GM23248 (cell line): Measurements from ENCODE around the gene LMF1.

ENCODE experiments used
- EZH2 ChIP-seq: fragments of 200-600 bp; sonication (generic); IDR thresholded peaks from 2 replicates; pipeline ENCODE4 v1.6.1; 2018; ENCODE audit warnings: antibody characterized with exemption, mild to moderate bottlenecking; ENCODE audit not compliant: insufficient read depth, poor library complexity, severe bottlenecking
- EZH2phosphoT487 ChIP-seq: fragments of 200-600 bp; sonication (generic); IDR thresholded peaks from 2 replicates; pipeline ENCODE4 v1.6.1; 2018; ENCODE audit warnings: antibody characterized with exemption, moderate library complexity, mild to moderate bottlenecking, low read depth; ENCODE audit not compliant: insufficient read depth

DNA sequence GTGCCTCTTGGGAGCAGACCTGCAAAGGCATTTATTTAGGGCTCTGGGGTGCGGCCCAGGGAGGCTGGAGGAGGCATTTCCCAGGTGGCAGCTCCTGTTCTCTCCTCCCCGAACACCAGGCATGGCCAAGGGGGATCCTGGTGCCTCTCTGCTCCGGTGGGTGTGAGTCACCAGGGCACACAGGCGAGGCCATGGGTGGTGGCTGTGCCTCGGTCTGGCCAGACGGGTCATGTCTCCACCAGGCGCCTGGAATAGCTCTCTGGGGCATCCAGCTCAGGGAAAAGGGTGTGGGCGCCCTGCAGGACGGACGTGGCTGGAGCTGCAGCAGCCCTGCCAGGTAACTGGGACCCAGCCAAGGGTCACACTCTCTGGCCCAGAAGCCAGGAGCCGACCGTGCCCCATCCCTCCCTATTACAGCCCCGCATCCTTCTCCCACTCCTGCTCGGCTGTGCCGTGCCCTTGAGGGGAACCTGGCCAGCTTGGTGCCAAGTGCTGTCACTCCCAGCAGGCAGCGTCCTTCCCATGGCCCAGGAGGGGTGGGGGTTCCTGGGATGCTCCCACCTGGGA, 36.6 kb upstream of the LMF1 start:
- TF ChIP-seq EZH2phosphoT487 (no peak), EZH2 (no peak)
